ENCODE results near the gene SLC16A13.
A peak's percentile ranks its signal among the peaks of the same experiment; 100 is the strongest.
"Not testable (repeated sequence)": the region's sequence is repeated elsewhere in the genome, so short reads cannot be mapped to it uniquely, and the experiment has no call there.

Gene SLC16A13

DNA sequence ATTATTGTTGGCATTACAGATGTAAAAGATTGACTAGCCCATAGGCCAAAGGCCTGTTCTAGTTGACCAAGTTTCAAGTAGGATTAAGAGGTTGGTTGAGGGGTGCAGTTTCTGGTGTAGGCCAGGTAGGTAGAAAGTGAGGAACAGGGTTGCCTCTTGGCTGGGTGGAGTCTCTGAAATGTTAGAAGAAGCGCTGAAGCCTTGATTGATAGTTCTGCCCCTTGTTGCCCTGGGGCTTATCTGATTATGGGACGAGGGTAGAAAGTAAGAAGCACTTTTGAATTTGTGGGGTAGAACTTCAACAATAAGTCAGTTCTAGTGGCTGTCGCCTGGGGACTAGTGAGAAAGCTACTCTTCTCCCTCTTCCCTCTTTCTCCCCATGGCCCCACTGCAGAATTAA, 6.7 kb upstream of the SLC16A13 start:
- DNase-seq (ENCODE audit: low read depth in 3 of 3), result no peak

DNA sequence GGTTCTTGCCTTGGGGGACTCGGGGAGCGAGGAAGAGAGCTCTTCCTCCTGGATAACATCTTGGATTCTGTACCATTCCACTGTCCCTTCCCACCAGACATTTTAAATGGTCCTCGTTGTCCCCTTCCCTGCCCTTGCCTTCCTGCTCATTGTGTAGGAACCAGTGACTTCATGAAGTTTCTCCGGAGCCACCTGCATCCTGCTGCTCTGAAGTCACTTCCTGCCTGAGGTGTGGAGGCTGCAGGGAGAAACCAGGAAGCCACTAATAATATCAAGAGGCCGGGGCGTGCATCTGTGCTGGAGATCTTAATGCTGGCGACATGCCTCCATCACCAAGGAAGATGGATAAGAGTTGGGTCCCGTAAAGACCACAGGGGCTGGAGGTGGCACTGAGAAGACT, 6.2 kb upstream of the SLC16A13 start:
- peak in 1 of 3 experiments; percentile 58 for DNase-seq (ENCODE audit: low read depth in 3 of 3)

- peak in 1 of 3 experiments; percentile 42 for DNase-seq (ENCODE audit: low read depth in 3 of 3)
These were observed 742 bp upstream of the SLC16A13 start for GRCh38 chr17:7034955-7035590.

- DNase-seq (ENCODE audit: low read depth in 3 of 3), result no peak
These were observed 2.4 kb downstream of the SLC16A13 start for GRCh38 chr17:7038025-7038862.

DNA sequence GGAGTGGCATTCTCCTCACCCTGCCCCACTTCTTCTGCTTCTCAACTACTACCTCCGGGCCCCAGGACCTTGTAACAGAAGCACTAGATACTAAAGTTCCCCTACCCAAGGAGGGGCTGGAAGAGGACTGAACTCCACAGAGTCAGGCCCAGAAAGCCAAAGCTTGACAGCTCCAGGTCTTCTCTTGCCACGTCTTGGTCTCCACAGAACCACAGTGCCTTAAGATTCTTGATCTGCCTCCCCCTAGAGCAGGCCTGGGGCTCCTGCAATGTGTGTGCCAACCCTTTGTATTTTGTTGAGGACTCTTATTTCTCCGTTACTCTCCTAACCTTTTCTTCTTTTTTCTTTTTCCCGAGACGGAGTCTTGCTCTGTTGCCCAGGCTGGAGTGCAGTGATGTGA, 4.0 kb downstream of the SLC16A13 start:
- no peak for DNase-seq (ENCODE audit: low read depth in 3 of 3)

- peak in 1 of 3 experiments; percentile 21 for DNase-seq (ENCODE audit: low read depth in 3 of 3)
These were observed 6.0 kb downstream of the SLC16A13 start for GRCh38 chr17:7041607-7042500.

GRCh38 chr17:7042501-7043181, 6.8 kb downstream of the SLC16A13 start:
- peak in 1 of 3 experiments; percentile 40 for DNase-seq (ENCODE audit: low read depth in 3 of 3)

DNA sequence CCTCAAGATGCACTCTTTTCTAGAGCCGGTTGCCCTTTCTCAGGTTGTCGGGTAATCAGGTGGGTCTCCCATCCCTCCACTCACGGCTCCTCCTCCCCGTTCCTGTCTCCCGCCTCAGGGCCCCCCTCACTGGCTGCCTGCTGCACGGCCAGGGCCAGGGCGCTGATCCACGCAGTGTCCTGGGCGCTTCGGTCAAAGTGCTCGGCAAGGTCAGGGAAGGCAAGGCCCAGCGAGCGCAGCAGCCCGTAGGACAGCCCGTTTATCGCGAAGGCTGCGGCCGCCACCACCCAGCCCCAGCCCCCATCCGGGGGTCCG, 7.3 kb downstream of the SLC16A13 start:
- no peak for DNase-seq (ENCODE audit: low read depth in 3 of 3)

DNA sequence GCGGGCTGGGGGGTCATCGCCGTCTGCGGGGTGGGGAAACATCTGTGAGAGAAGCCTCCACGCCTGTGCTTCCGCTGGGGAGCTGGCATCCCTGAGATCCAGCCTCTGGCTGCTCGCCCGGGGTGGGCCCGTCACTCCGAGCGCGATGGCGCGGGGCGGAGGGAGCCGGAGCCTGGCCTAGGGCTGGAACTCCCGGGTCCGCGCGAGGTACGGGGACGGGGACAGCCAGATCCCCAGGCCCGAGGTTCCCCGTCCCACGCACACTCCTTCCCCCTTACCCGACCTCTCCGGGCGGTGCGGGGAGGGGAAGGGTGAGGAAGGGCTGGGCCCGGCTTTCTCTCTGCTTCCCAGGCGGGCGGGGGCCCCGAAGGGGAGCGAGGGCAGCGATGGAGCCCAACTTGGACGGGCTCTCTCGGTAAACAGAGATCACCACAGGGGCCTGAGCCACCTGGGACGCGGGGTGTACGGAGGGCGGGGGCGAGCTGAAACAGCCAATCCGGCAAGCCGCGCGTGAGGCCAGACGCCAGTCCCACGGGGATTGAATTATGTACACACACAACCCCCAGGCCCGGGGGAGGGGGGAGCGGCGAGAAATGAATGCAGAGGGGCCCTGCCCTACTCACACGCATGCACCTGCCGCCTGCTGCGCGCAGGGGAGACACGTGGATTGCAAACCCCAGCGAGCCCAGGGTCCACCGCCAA, 7.8 kb downstream of the SLC16A13 start, which contains the start of gene SLC16A11:
Gene SLC16A11, minus strand, starts transcription at position 596 of the 702 bp plus-strand sequence. Its CDS starts 579 bp downstream, at position 17.
- peak in 1 of 3 experiments; percentile 46 for DNase-seq (ENCODE audit: low read depth in 3 of 3)

- DNase-seq (ENCODE audit: low read depth in 3 of 3), result no peak
These were observed 9.8 kb downstream of the SLC16A13 start for GRCh38 chr17:7045492-7046126.

GRCh38 chr17:7046127-7046724, 10.4 kb downstream of the SLC16A13 start:
- peak in 1 of 3 experiments; percentile 35 for DNase-seq (ENCODE audit: low read depth in 3 of 3)

GRCh38 chr17:7046725-7047397, 11.0 kb downstream of the SLC16A13 start:
- DNase-seq (ENCODE audit: low read depth in 3 of 3), result peak in 1 of 3 experiments; percentile 60

- DNase-seq (ENCODE audit: low read depth in 3 of 3), result no peak
These were observed 11.8 kb downstream of the SLC16A13 start for GRCh38 chr17:7047566-7047965.

GRCh38 chr17:7048968-7049367, 13.2 kb downstream of the SLC16A13 start:
- DNase-seq (ENCODE audit: low read depth in 3 of 3), result no peak

DNA sequence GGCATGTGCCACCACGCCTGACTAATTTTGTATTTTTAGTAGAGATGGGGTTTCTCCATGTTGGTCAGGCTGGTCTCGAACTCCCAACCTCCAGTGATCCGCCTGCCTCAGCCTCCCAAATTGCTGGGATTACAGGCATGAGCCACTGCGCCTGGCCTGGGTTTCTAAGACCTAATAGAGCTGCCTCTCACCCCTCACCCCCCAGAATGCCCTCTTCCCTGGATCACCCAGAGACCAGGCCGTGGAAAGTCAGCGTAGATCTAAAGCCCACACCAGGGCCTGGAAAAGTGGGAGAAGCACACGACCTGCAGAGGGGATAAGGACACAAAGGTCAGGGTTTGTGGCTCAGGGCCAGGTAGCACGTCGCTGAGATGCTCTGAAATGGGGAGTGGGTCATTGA, 14.8 kb downstream of the SLC16A13 start:
- DNase-seq (ENCODE audit: low read depth in 3 of 3), result not testable (repeated sequence)

- no peak for DNase-seq (ENCODE audit: low read depth in 3 of 3)
These were observed 20.6 kb downstream of the SLC16A13 start for GRCh38 chr17:7056386-7056785.

DNA sequence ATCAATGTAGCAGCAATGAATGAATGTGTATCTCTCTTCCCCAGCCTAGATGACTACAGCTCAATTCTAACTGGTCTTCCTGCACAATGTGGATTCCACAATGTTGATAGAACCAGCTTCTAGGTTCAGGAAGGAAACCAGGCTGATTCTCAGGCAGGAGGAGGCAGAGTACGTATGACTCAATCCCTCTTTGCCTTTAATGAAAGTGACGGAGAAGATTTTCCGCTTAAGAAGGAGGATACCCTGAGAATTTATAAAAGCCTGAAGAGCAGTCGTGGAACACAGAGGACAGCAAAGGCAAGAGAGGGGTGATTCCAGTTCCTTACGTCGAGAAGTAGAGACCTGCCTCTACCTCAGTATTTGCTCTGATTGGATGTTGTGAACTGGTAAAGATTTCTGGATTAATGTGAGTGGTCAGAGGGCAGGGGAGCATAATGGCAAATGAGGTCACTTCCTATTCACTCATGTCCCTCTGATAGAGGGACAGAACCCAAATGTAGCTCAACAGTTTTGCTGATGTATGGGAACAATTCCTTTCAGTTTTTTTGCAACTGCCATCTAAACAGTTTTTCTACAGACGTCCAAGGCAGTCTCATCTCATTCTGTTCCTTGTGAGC, 23.1 kb downstream of the SLC16A13 start:
- DNase-seq (ENCODE audit: low read depth in 3 of 3), result no peak

GRCh38 chr17:7060165-7060891, 24.5 kb downstream of the SLC16A13 start:
- DNase-seq (ENCODE audit: low read depth in 3 of 3), result peak in 1 of 3 experiments; percentile 53

All from stimulated activated CD4-positive, alpha-beta T cell treated with anti-CD3 and anti-CD28 coated beads, TNF-alpha, amount 100 ng/mL, for 24 hours (primary cell).